Activated effector memory CD4-positive, alpha-beta T cell treated with anti-CD3 and anti-CD28 coated beads, Interleukin-2, amount 50 U/mL, for 16 hours (primary cell): Measurements from ENCODE around the gene ZCCHC4.
"Not testable (repeated sequence)": the region's sequence is repeated elsewhere in the genome, so short reads cannot be mapped to it uniquely, and the experiment has no call there.

Source experiments
- DNase-seq: peaks from one replicate; pipeline ENCODE4 v3.0.0-alpha.2; 2020

The ZCCHC4 gene

DNA sequence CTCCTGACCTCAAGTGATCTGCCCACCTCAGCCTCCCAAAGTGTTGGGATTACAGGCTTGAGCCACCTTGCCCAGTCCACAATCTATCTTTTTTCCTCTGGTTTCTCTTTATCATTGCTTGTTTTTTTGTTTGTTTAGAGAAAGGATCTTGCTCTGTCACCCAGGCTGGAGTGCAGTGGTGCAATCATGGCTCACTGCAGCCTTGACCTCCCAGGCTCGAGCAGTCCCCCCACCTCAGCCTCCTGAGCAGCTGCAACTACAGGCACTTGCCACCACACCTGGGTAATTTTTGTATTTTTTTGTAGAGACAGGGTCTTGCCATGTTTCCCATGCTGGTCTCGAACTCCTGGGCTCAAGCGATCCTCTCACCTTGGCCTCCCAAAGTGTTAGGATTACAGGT lies 15.9 kb downstream of the ZCCHC4 start:
- DNase-seq: not testable (repeated sequence)

DNA sequence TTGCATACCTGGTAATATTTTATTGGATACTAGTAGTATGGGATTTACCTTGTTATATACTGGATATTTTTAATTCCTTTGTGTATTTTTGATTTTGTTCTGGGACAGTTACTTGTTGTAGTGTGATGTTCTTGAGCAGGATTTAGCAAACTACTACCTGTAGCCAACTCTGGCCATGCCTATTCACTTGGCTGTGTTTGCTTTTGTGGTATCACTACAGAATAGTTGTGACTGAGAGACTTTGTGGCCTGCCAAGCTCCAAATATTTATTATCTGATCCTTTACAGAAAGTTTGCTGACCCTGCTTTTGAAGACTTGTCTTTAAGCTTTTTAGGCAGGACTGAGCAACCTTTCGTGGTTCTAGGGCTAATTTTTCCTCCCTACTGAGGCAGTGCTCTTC lies 17.8 kb downstream of the ZCCHC4 start:
- no peak for DNase-seq

DNA sequence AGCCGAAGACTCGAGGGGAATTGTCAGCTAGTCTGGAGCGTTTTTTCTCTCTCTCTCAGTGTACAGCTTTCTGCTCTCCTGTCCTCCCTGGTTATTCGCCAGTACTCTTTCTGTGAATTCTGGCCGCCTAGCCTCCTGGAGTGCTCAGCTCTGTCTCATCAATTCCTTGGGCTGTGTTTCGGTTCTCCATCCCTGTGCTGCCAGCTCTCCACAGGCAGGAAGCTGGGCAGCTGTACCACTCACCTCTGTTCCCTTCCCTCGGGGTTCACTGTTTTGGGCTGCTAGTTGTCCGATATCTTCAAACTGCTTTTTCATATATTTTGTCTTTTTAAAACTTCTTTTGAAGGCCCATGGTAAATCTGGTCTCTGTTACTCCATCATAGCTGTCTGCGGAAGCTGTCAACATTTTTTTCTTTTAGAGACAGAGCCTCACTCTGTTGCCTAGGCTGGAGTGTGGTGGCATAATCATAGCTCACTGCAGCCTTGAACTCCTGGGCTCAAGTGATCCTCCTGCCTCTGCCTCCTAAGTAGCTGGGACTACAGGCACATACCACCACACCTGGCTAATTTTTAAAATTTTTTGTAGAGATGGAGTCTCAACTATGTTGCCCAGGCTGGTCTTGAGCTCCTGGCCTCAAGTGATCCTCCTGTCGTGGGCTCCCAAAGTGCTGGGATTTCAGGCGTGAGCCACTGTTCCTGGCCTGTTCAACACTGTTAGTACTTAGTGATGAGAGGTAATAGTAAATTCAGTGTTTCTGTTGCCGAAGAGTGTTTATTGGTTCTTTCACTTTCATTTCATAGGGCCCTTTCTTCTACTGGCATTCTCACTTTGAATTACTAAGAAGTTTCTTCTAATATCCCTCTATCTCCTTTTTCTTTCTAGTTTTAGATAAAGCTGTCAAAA lies 18.6 kb downstream of the ZCCHC4 start:
- no peak for DNase-seq

DNA sequence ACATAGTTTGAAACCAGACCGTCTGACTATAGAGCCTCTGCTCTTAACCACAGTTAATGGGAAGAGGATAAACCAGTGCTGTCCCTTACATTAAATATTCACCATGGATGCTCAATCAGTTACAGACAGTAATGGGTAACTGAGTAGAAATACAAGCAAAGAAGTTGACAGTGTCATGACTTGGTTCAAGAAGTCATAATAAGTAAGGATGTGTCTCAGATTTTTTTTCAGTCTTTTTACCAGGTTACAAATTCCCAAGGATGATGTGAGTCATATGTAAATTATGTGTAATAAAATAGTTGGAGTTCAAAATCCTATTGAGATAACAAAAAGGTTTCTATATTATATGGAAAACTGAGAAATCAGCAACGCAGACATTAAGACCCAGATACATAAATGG lies 31.1 kb downstream of the ZCCHC4 start:
- DNase-seq: no peak

DNA sequence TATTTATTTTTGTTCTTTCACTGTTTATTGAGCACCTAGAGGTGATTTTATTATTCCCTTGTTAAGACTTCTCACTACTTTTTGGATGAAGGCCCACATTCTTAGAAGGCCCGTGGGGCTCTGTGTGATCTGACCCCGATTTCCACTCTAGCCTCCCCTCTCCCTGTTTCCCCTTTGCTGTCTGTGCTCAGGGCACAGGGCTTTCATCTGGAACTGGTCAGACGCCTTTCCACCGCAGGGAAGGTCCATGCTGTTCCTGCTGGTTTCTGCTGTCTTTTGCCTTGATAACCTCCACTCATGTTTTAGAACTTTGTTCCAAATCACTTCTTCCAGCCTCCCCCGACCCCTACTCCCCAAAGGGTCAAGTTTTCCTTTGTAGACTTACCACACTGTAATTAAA lies 33.2 kb downstream of the ZCCHC4 start:
- DNase-seq: no peak

DNA sequence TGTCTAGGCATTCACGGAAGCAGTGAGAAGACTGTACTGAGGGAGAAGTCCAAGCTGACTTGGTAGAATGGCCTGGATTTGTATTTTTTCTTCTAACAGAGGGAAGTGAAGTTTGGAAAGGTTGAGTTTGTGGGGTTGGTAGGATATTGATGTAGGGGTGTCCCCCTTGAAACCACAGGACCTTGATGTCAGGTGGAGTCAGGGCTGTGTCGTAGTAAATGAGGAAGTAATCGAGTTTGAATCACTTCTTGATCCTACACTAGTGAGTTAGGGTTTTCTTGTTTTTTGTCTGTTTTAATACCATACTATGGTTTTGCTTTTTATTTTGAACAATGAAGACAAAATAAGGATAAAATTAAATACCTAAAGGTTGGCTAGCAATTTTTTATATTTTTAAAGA lies 34.3 kb downstream of the ZCCHC4 start:
- no peak for DNase-seq

DNA sequence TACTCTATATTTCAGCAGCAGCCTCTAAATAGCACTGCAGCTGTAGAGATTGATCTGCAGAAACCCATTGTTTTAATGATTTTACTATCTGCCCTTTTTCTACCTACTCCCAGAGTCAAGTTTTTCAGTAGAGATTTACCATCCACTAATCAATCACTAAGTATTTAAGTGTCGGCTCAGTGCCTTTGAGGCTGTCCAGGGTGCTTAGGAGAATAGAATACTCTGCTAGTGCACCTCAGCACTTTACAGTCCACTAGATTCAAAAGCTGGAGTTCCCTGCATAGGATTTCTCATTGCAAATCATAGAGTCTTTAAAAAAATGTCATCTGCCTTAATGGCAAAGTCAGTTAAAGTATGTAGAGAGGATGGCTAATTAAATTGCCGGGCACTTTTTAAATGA lies 34.9 kb downstream of the ZCCHC4 start:
- no peak for DNase-seq

DNA sequence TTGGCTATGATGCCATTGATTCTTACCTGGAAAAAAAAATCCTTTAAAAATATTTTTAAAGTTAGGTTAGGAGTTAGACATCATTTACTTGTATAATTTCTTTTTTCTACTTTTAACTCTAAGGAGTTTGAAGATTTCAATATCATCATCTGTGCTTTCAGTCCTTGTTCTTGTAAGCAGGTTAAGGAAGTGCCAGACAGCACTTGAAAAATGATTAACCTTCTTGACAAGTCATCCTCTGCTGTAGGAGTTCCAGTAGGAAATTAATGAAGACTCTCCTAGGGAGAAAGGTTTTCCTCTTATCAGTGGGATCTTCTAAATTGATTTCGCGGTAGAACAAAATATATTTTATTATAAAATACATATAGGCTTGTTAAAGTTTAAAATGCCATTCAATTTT lies 35.4 kb downstream of the ZCCHC4 start:
- DNase-seq: no peak

DNA sequence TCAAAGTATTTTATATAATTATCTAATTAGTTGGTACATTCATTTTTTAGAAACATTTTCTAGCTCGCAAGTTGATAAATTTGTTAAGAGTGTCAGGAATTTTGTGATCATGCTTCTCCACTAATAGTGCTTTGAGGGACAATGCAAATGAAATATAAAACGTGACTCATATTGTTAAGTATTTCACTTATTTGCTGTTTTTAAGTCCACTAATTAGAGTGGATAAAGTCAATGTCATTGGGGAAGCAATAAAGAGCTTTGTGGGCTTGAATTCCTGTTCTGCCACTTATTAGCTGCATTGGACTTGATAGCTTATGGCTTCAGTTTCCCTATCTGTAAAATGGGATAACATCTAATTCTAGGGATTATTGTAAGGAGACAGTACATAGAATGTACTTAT lies 38.0 kb downstream of the ZCCHC4 start:
- no peak for DNase-seq

DNA sequence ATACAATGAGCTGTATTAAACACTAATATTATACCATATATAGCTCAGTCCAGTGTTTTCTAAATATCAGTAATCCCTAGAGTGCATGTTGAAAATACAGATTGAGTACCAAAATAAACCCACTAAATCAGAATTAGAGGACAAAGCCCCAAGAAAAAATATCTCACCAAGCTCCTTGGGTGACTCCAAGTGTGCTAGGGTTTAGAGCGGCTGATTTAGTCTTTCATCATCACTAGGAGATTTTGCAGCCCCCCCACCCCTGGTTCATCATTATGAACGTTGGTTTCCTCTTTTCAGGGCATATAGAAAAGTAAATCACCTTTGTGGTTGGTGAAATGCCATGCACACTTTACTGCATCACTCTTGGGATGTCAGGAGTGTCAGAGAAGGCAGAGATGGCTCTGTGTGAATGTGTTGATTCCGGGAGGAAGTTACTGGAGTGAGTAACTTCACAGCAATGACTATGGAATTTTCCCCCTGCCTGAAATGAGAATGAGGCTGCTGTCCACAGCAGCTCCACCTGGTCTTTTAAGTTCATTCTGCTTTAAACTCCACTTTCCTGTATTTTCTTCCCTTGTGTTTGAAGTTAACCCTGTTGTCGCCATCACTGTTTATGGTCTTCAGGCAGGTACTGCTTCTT lies 39.3 kb downstream of the ZCCHC4 start:
- DNase-seq: no peak

DNA sequence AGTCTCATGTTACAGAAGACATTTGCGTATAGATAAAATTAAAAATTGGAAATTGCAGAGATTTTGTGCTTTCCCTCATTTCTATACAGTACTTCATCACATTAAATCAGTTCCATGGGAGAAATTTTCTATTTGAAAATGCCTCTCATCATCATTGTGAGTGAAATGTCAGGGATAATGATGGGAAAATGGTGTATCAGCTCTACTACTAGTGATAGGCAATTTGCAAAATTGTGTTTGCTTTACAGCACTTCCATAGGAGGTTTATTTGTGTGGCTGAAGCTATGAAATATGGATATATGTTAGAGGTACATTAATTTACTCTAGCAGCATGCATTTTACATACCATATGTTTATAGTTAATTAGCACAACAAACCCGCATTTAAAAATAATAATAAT lies 43.5 kb downstream of the ZCCHC4 start:
- DNase-seq: no peak

DNA sequence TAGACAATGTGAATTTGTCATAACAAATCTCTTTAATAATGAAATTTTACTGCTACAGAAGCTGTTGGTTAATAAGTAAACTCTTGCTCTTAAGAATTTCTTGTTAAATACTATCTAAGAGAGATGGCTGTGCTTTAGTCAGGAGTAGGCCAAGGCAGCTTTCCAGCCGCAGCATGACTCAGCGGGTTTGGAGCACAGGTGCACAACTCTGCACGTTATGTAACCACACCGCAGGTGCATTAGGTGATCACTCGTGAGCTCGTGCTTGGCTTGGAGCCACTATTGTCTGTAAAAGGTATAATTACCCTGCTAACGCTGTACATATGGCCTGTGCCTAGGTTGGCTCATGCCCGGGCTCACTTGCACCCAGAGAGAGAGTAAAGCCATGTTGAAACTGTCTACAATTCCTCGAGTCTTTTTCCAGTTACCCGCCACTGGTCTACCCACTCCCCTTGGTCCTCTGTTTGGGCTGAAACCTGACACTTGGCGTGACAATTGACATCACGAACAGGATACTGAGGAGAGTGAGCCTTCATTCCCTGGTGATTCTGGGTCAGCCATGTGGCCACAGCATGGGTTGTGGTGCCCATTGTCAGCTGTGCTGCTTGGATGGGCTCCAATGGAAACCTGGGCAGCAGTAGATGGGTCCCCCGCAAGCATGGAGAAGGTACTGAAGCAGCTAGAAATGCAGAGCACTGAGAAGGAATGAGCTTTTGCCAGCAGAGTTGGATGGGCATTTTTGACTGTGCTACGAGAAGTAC lies 46.1 kb downstream of the ZCCHC4 start:
- no peak for DNase-seq

DNA sequence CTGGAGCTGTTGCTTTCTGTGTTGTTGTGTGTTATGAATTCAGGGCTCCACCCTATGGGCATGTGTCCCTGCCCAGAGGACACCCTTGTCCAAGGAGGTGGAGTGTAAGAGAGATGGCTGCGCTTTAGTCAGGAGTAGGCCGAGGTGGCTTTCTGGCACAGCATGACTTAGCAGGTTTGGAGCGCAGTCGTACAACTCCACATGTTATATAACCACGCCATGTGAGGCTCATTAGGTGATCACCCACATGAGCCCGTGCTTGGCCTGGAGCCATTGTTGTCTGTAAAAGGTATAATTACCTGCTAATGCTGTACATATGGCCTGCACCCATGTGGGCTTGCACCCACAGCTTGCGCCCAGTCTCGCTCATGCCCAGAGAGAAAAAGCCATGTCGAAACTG lies 48.7 kb downstream of the ZCCHC4 start:
- DNase-seq: no peak

DNA sequence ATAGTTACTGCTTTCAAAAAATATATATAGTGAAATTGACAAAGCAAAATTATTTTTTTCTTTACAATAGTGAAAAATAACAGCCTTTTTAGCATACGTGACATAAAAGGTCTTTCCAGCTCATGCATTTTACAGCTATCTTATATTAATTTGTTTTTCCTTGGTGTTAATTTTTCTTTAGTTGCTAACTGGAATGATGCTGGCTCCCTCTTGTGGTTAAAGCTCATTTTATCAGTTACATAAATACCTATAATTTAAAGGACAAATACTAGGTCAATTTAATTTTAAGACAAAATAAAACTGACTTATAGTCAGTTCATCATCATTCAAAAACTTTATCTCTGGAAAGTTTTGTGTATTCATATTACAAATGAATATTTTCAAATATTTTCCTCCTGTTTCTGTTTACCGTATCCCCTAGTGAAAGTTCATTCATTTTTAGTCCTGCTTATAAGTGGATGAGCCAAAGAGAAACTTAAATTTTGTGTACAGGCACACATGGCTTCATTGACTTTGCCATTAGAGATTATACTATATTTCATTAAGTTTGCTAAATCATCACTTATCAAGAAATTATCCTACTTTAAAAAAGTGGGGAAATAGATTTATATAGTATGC lies 54.5 kb downstream of the ZCCHC4 start:
- DNase-seq: no peak

DNA sequence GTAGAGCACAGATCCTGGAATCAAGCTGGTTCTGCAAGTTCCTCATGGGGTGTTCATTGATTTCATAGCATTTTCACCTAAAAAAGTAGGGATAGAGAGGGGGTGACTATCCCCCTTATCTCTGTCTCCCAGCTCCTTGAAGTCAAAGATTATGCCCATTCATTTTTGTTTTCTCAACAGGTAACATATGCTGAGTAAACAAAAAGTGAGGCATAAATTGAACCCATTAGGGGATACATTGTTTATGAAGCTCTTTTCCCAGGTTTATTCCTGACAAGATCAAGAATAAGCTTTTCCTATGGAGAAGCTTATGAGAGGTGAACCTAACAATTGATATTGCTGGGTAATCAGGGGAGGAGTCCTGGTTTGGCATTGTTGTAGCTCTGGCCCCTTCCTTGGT lies 55.3 kb downstream of the ZCCHC4 start:
- DNase-seq: no peak

DNA sequence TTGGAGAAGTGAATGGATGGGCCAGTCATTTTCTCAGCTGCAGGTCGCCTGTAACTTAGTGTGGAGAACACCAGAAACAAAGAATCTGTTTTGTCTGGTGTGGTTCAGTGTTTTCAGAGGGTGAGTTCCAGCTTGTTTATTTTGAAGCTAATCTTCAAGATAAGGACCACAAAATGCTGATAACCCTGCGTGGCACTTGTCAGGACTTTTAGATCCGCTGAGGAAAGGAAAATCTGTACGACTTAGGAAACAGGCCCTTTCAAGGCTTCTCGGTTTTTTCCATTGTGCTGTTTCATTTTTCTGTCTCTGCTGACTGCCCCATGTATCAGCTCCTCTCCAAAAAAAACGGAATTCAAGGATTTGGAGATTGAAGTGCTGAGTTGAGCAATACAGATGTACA lies 55.7 kb downstream of the ZCCHC4 start:
- no peak for DNase-seq

DNA sequence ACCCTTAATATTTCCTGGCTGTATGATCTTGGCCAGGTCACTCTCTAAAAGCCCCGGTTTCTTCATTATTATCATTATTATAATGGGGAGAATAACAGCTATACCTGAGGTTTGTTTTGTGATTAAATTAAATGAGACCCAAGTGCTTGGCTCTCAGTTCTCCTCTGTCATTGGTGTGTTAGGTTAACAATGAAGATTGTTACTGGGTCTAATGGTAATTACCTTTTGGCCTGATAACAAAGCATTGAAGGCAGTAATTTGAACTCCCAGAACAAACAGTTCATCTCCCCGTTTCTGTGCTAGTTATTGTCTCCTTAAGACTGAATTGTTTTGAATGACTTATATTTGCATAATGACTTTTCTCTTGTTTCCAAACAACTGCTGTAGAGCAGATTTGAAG lies 57.7 kb downstream of the ZCCHC4 start:
- DNase-seq: no peak

DNA sequence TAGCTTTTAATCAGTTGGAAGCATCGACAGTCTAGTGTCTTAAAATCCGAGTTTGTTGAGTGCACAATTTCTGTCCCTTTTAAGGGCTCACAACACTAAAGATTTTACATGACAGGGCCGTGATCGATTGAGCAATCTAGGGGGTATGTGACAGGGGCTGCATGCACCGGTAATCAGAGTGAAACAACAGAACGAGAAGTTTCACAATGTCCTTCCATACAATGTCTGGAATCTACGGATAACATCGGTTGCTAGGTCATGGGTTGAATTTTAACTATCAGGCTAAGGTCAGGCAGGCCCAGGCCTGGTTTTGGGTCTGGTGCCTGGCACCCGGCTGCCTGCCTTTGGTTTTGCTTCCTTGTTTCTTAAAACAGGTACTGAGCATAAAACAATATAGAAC lies 60.0 kb downstream of the ZCCHC4 start:
- DNase-seq: not testable (repeated sequence)

DNA sequence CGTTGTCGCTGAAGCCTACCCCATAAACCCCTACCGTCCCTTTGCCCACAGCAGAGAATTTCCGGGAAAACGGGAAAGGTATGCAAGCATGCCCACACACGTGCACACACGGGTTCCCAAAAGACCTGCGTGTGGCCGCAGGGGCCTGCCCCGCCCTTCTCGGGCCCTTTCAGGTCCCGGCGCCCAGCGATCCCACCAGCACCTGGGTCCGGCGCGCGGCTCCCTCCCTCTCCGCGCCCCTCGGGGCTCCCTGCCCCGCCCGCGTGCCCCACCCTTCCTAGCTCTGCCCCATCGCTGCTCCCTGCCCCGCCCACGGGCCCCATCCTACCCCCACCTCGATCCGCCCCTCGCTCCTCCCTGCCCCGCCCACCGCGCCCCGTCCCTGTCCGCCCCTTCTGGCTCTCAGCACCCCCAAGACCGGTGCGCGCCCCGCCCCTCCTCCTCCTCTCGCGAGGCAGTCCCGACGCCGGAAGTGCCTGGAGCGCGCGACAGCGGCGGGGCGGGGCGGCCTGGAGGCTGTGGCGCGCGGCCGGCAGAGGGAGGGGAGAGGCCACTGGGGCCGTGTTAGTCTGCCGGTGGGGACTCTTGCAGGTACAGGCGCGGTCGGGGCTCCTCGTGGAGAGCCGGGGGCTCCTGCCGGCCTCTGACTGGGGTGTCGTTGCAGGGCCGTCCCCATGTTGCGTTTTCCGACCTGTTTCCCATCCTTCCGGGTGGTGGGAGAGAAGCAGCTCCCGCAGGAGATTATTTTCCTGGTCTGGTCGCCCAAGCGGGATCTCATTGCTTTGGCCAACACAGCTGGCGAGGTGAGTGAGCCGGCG lies 64.4 kb downstream of the ZCCHC4 start, which contains the start of gene ANAPC4:
Gene ANAPC4 (plus strand): TSS at position 510 of the 818 bp plus-strand sequence. CDS start 165 bp downstream, at position 675.
- peak; percentile 99 for DNase-seq

DNA sequence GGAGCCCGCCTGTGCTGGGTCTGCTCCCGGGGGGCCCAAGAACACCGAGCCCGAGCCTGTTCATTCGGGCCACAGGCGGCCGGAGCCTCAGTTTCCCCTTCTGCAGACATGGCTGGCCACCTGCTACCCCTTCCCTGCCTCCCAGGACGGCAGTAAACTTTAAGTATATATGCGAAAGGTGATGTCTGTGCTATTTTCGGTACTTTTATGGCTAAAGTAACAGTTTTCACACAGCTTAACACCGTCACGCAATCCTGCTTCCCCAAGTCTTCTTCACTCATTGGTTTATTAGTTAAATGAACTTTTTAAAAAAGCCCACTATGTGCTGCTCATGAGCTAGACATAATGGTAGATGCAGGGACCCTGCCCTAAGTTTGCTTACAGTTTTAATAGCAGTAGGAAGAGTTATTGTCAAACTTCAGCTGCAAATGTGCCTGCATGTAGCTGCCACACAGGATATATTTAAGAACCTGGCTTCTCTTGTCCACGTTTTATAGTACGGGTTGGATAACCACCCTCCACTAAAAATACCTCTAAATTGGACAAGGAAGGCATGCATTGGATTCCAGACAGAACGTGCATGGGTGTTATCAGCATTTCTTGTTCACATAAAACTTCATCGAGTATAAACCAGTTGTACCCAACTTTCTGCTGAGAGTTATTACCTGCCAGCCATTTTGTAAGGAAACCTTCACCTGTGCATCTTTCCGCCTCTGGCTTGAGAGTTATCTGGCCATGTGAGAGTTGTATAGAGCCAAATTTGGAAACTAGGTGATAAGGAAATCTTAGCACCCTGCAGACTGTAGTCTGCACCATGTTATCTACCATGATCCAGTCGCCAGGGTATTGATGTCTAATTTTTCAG lies 65.2 kb downstream of the ZCCHC4 start:
- no peak for DNase-seq

DNA sequence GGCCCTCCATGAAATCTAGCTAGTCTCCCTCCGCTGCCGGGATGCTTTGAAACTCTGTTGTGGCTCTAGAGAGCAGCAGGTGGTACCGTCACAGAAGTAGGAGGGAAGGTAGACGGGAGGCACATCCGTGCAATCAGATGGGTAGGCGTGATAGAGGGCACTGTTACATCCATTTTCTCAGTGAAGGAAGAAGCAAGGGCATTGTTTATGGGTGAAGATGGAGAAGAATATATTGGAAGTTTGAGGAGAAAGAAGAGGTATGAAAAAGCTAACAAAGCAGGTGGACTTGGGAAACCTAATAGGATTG lies 65.8 kb downstream of the ZCCHC4 start:
- DNase-seq: no peak

DNA sequence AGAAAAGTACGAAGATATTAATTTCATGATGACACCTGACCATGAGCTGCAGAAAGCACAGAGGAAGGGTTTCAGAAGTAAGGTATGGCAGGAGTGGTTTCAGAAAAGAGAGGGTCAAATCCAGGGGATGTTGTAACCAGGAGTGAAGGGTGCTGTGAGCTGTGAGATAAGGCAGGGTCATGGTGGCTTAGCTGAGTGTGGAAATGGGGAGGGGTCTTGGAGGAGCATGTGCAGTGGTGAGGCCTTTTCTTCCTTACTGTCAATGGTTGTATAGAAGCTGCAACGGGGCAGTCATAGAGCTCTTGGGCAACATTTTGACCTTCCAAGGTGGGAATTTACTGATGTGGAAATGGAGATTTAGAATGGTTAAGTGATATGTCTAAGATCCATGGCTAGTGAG lies 67.0 kb downstream of the ZCCHC4 start:
- no peak for DNase-seq
